GM12878 (cell line): ENCODE measurements around the gene IRF2. TPM values are rescaled to one million over a fixed set of nuclear protein-coding genes. Genes with fewer than 3 reads are reported as not detected.

Experiments used
- ATAC-seq: fragments of 200-7000 bp; cut with Tn5 transposase; 3 replicates; pipeline ENCODE4 v1.9.1; 2020; ENCODE audit warnings: mild to moderate bottlenecking, moderate library complexity
- BruUV-seq: library from RNA; stranded (reverse); fragments of 400-500 nt; replicated peaks from 2 replicates; lab custom pipeline; 2021; lab: Mats Ljungman, UMichigan
- CTCF ChIA-PET: fragments of 300-600 bp; sonication (Branson Sonifier 250); formaldehyde crosslinking; extraction: SDS; loops from one replicate; lab custom pipeline; 2021; ENCODE audit warnings: inconsistent platforms; lab: Yijun Ruan, JAX
- POLR2A ChIA-PET: fragments of 350-600 bp; formaldehyde crosslinking; extraction: SDS; loops from one replicate; lab custom pipeline; 2021; ENCODE audit warnings: inconsistent platforms; lab: Charles Lee
- RAD21 ChIA-PET: fragments of 300-600 bp; sonication (Branson Sonifier 250); formaldehyde crosslinking; loops from one replicate; lab custom pipeline; 2023; ENCODE audit warnings: antibody characterized with exemption; ENCODE audit not compliant: unreplicated experiment; lab: Charles Lee
- SMC1A ChIA-PET: fragments of 300-600 bp; sonication (Branson Sonifier 250); formaldehyde crosslinking; loops from one replicate; lab custom pipeline; 2023; ENCODE audit not compliant: unreplicated experiment, uncharacterized antibody; lab: Charles Lee
- DNase-seq: peaks from one replicate; pipeline ENCODE4 v3.0.0-alpha.2; 2011; ENCODE audit warnings: low read depth, low spot score
- FAIRE-seq: peaks from 3 replicates; lab custom pipeline; 2011; peaks lifted over from hg19 to GRCh38; lab: Jason Lieb, UNC
- H2AFZ ChIP-seq: 2 replicates; pipeline ENCODE4 v1.6.0; 2011; ENCODE audit warnings: low read depth, low read length, control low read depth; ENCODE audit not compliant: control insufficient read depth
- H3K27ac ChIP-seq: 2 replicates; pipeline ENCODE4 v1.5.1; 2011; ENCODE audit warnings: control low read depth; ENCODE audit not compliant: control insufficient read depth, insufficient read depth
- H3K27me3 ChIP-seq, 2 experiments: replicated peaks in 1 of 2; 2 replicates each; pipeline versions ENCODE4 v1.6.0 to v1.6.1; 2011; ENCODE audit warnings: low read length in 1 of 2; ENCODE audit not compliant: control insufficient read depth in 2 of 2, insufficient read depth in 2 of 2
- H3K36me3 ChIP-seq, 2 experiments: 2 replicates each; pipeline ENCODE4 v1.5.1; 2011; ENCODE audit warnings: low read length in 1 of 2; ENCODE audit not compliant: control insufficient read depth in 2 of 2, insufficient read depth in 2 of 2
- H3K4me1 ChIP-seq: 2 replicates; pipeline ENCODE4 v1.6.1; 2011; ENCODE audit warnings: mild to moderate bottlenecking, low read length, moderate library complexity, mixed read lengths; ENCODE audit not compliant: control insufficient read depth, insufficient read depth
- H3K4me2 ChIP-seq: 2 replicates; pipeline ENCODE4 v1.6.0; 2011; ENCODE audit warnings: control low read depth; ENCODE audit not compliant: control insufficient read depth, insufficient read depth
- H3K4me3 ChIP-seq: fragments of 200-600 bp; sonication (generic); 2 replicates; pipeline ENCODE4 v1.5.1; 2016
- H3K79me2 ChIP-seq: 2 replicates; pipeline ENCODE4 v1.6.0; 2011; ENCODE audit warnings: low read length; ENCODE audit not compliant: control insufficient read depth, insufficient read depth
- H3K9ac ChIP-seq: 2 replicates; pipeline ENCODE4 v1.8.0; 2011; ENCODE audit warnings: low read length, control low read depth, mixed read lengths; ENCODE audit not compliant: control insufficient read depth, insufficient read depth
- H3K9me3 ChIP-seq: replicated peaks from 3 replicates; pipeline ENCODE4 v1.5.1; 2011; ENCODE audit warnings: mild to moderate bottlenecking, low read length; ENCODE audit not compliant: control insufficient read depth, insufficient read depth
- H4K20me1 ChIP-seq: 2 replicates; pipeline ENCODE4 v1.6.0; 2011; ENCODE audit not compliant: control insufficient read depth, insufficient read depth
- LARP7 ChIP-seq: fragments of 450-650 bp; IDR thresholded peaks from 2 replicates; pipeline ENCODE4 v1.6.1; 2017; ENCODE audit warnings: mild to moderate bottlenecking
- SIN3A ChIP-seq: IDR thresholded peaks from 2 replicates; pipeline ENCODE4 v1.6.1; 2012; ENCODE audit warnings: low read depth, low read length, improper control_type of control experiment
- ZNF217 ChIP-seq: fragments of 450-650 bp; IDR thresholded peaks from 2 replicates; pipeline ENCODE4 v1.6.1; 2017; ENCODE audit warnings: antibody characterized with exemption, mild to moderate bottlenecking
- WGBS: methylation state at CpG from one replicate; pipeline ENCODE4 v1.1.6; 2016; ENCODE audit warnings: low lambda C conversion rate; ENCODE audit not compliant: insufficient replicate concordance, insufficient coverage; ENCODE audit errors: missing lambda C conversion rate; 5-methylcytosine and 5-hydroxymethylcytosine counted together
- in situ Hi-C: fragments of 300-500 bp; cut with MboI; formaldehyde crosslinking; loops from 9 replicates; pipeline ENCODE4 v1.14.3; 2018; ENCODE audit warnings: mixed read lengths
- intact Hi-C: fragments of 100-400 bp; cut with micrococcal nuclease; formaldehyde crosslinking; loops from one replicate; pipeline ENCODE4 v1.14.2; 2022; ENCODE audit not compliant: unreplicated experiment
- polyA plus RNA-seq, 11 experiments: library from polyadenylated mRNA; depleted of rRNA in 4 of 11; unstranded in 6 of 11; stranded (reverse) in 5 of 11; fragments of >200 nt; fragmentation: Nextera tagmentation in 4 of 11; fragmentation: Illumina TruSeq in 1 of 11; extraction: Ambion mirVana in 4 of 11; extraction: Trizol in 1 of 11; gene quantifications; 1 replicate in 1 of 11; 2 replicates in 10 of 11; pipeline versions ENCODE4 v1.2.1 to v1.2.3, GENCODE V29; 2011 to 2016; ENCODE audit warnings: inconsistent platforms in 2 of 11, missing spikeins in 2 of 11, low read depth in 1 of 11
- total RNA-seq, 4 experiments: library from RNA; depleted of rRNA in 3 of 4; stranded (reverse); fragments of >200 nt in 3 of 4; fragmentation: Illumina TruSeq in 1 of 4; extraction: Trizol in 1 of 4; gene quantifications; 2 replicates each; pipeline versions ENCODE4 v1.2.1 to v1.2.3, GENCODE V29; 2013 to 2021
- TF ChIP-seq, protein P1 (sequence below): fragments of 450-650 bp; IDR thresholded peaks from 2 replicates; pipeline ENCODE4 v1.6.1; 2018; ENCODE audit warnings: borderline replicate concordance, mild to moderate bottlenecking; ENCODE audit not compliant: partially characterized antibody
- TF ChIP-seq, protein P2 (sequence below): IDR thresholded peaks from 2 replicates; pipeline ENCODE4 v1.6.1; 2012; ENCODE audit warnings: mild to moderate bottlenecking, low read depth, low read length

Gene IRF2
- total and polyA plus RNA-seq, 10 of the 15 experiments (the other 5 are each of a cell fraction or from before 2014, with no cell fraction given): 45.1 to 99.3 (median 58.9) TPM

- no peaks in the 10 kb centered on the region for H3K27me3 ChIP-seq
- TF ChIP-seq, protein P1, sequence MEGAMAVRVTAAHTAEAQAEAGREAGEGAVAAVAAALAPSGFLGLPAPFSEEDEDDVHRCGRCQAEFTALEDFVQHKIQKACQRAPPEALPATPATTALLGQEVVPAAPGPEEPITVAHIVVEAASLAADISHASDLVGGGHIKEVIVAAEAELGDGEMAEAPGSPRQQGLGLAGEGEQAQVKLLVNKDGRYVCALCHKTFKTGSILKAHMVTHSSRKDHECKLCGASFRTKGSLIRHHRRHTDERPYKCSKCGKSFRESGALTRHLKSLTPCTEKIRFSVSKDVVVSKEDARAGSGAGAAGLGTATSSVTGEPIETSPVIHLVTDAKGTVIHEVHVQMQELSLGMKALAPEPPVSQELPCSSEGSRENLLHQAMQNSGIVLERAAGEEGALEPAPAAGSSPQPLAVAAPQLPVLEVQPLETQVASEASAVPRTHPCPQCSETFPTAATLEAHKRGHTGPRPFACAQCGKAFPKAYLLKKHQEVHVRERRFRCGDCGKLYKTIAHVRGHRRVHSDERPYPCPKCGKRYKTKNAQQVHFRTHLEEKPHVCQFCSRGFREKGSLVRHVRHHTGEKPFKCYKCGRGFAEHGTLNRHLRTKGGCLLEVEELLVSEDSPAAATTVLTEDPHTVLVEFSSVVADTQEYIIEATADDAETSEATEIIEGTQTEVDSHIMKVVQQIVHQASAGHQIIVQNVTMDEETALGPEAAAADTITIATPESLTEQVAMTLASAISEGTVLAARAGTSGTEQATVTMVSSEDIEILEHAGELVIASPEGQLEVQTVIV: no peak
- TF ChIP-seq LARP7 (no peak), SIN3A (no peak), ZNF217 (no peak)
- TF ChIP-seq, protein P2, sequence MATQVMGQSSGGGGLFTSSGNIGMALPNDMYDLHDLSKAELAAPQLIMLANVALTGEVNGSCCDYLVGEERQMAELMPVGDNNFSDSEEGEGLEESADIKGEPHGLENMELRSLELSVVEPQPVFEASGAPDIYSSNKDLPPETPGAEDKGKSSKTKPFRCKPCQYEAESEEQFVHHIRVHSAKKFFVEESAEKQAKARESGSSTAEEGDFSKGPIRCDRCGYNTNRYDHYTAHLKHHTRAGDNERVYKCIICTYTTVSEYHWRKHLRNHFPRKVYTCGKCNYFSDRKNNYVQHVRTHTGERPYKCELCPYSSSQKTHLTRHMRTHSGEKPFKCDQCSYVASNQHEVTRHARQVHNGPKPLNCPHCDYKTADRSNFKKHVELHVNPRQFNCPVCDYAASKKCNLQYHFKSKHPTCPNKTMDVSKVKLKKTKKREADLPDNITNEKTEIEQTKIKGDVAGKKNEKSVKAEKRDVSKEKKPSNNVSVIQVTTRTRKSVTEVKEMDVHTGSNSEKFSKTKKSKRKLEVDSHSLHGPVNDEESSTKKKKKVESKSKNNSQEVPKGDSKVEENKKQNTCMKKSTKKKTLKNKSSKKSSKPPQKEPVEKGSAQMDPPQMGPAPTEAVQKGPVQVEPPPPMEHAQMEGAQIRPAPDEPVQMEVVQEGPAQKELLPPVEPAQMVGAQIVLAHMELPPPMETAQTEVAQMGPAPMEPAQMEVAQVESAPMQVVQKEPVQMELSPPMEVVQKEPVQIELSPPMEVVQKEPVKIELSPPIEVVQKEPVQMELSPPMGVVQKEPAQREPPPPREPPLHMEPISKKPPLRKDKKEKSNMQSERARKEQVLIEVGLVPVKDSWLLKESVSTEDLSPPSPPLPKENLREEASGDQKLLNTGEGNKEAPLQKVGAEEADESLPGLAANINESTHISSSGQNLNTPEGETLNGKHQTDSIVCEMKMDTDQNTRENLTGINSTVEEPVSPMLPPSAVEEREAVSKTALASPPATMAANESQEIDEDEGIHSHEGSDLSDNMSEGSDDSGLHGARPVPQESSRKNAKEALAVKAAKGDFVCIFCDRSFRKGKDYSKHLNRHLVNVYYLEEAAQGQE: no peak
- ChIA-PET SMC1A (interaction anchor here (1.0 to 2.5 kb wide), 5 partner anchors 9 to 31 kb away, joined by 3 to 13 read pairs (median 6); no protein-coding TSS in a partner anchor), RAD21 (interaction anchor here (1.1 to 1.7 kb wide), 3 partner anchors 13 to 35 kb away, joined by 3 to 5 read pairs (median 4); no protein-coding TSS in a partner anchor), CTCF (interaction anchor here (1.4 kb wide), 1 partner anchor 13 kb away, joined by 5 read pairs; no protein-coding TSS in a partner anchor), POLR2A (interaction anchor here (0.7 to 1.4 kb wide), 2 partner anchors 11 to 181 kb away, joined by 3 read pairs; no protein-coding TSS in a partner anchor)
- DNase-seq (no peak), FAIRE-seq (no peak), ATAC-seq (no peak)
- H3K36me3 ChIP-seq: no peaks in the 10 kb centered on the region
- no peak overlapping the region for H3K9ac ChIP-seq
- no TSS peak for BruUV-seq
- H3K4me1 ChIP-seq: peaks cover 18% of the 10 kb centered on the region
- H3K4me3 ChIP-seq: no peak overlapping the region
- no peaks in the 10 kb centered on the region for H4K20me1 ChIP-seq
- in situ Hi-C loops: no loop called here
- intact Hi-C loops: no loop called here
- WGBS: 74% methylated on average over 4 of the region's 4 CpGs
- H3K4me2 ChIP-seq: no peak overlapping the region
- no peak overlapping the region for H3K27ac ChIP-seq
- no peaks in the 10 kb centered on the region; the same call in 2 of the 3 replicates for H3K9me3 ChIP-seq
- no peaks in the 10 kb centered on the region for H3K79me2 ChIP-seq
- no peak overlapping the region for H2AFZ ChIP-seq
Observed at GRCh38 chr4:184500748-184501589, 26.6 kb upstream of the IRF2 start.
